LHCN-M2 (cell line): ENCODE results near the gene ZBTB8A. TPM values are rescaled to one million over a fixed set of nuclear protein-coding genes. Genes with fewer than 3 reads are reported as not detected.
"Not testable (repeated sequence)": the region's sequence is repeated elsewhere in the genome, so short reads cannot be mapped to it uniquely, and the experiment has no call there.

ENCODE experiments used
- DNase-seq: peaks from one replicate; pipeline ENCODE4 v3.0.0-alpha.2; 2012; ENCODE audit warnings: low read depth
- polyA plus RNA-seq: library from polyadenylated mRNA; unstranded; fragments of >200 nt; gene quantifications from one replicate; pipeline ENCODE4 v1.2.1, GENCODE V29; 2012; ENCODE audit warnings: missing spikeins
- total RNA-seq: library from RNA; depleted of rRNA; stranded (reverse); fragments of >200 nt; gene quantifications from 2 replicates; pipeline ENCODE4 v1.2.3, GENCODE V29; 2014; rRNA removed

The ZBTB8A gene
- 5.2 and 5.7 TPM in 2 replicates for total RNA-seq
- 3.1 TPM for polyA plus RNA-seq

GRCh38 chr1:32538887-32539583 lies at the start of gene ZBTB8A:
Gene ZBTB8A, plus strand, starts transcription at chr1:32539427. Its CDS starts 53,505 bp downstream, at chr1:32592932.
- DNase-seq, result peak; percentile 66

DNA sequence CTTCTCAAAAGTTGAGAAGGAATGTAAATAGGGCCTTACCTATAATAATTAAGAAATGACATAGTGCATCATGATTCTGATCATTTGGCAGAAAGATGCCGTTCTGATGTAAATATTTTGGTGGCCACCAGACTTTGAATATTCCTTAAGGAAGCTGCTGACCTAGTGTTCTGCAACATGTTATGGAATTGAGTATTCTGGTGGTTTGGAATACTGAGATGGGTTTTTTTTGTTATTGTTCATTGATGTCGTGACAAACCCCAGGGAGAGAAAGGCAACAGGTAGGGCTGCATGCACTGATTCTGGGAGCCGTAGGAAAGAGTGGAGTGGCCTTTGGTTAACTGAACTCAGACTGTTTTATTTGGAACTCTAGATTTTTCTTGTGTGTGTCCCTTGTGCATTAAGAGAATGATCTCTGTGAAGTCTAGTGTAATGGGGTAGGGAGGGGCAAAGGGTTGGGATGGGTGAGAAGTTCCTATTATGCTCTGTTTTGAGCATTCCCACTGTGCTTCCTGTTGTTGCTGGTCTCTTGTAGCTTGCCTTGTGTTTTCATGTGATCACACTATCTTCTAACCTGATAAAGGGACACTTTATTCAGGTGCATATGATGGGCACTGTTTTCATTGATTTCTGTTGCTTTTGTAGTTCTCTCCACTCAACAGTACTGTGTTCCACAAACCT lies 49.3 kb upstream of the ZBTB8A start:
- no peak for DNase-seq

- no peak for DNase-seq
These were observed 47.8 kb upstream of the ZBTB8A start for GRCh38 chr1:32491386-32491785.

- no peak for DNase-seq
These were observed 45.0 kb upstream of the ZBTB8A start for GRCh38 chr1:32494196-32494595.

DNA sequence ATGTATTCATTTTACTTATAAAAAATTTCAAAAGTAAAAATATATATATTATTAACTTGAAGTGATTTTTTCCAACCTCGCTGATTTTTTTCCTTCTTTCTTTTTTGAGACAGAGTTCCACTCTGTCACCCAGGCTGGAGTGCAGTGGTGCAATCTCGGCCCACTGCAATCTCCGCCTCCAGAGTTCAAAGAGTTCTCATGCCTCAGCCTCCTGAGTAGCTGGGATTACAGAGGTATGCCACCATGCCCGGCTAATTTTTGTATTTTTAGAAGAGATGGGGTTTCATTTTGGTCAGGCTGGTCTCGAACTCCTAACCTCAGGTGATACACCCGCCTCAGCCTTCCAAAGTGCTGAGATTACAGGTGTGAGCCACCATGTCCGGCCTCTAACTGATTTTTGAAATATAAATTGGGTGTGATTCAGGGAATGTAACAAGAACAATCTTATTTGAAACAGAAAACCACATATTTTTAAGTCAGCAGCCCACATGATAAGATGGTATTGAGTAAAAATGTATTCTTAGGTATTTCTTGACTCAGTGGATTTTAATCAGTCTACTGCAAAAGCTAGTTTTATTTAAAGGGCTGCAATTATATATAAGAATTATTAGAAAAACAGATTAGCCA lies 44.4 kb upstream of the ZBTB8A start:
- DNase-seq, result no peak

GRCh38 chr1:32496127-32496526 lies 43.1 kb upstream of the ZBTB8A start:
- peak; percentile 52 for DNase-seq

GRCh38 chr1:32498751-32499150 lies 40.5 kb upstream of the ZBTB8A start:
- no peak for DNase-seq

DNA sequence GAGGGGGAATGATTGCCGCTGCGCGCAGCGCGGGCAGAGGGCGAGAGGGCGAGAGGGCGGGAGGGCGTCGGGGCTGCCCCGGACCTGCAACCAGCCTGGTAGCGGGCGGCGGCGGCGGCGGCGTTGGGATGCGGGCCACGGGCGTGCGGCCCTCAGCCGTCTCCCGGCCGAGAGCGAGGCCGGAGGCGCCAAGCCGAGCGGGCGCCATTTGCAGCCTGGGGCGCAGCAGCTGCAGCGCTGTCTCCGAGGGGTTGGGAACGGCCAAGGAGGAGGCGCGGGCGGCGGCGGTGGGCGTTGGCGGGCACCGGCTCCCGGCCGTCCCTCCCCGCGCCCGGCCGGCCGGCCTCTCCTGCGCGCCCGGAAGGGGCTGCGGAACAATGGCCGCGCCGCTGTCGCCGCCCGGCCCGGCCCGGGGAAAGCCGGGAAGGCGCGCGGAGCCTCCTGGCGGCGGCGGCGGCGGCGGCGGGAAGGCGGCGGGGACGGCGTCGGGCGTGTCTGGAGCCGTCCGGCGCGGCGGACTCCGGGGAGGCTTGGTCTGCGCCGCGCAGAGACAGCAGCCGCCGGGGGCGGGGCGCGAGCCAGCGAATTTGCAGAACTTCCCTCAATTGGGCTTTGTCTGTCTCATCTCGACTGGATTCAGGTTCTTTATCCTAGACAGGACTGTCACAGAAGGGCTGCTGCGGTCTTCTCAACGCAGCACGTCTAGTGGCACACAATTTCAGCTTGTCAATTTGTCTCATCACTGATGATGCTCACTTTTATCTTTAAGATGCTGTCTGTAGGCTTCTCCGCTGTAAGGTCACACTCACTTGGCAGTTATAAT lies 38.6 kb upstream of the ZBTB8A start:
- peak; percentile 62 for DNase-seq

DNA sequence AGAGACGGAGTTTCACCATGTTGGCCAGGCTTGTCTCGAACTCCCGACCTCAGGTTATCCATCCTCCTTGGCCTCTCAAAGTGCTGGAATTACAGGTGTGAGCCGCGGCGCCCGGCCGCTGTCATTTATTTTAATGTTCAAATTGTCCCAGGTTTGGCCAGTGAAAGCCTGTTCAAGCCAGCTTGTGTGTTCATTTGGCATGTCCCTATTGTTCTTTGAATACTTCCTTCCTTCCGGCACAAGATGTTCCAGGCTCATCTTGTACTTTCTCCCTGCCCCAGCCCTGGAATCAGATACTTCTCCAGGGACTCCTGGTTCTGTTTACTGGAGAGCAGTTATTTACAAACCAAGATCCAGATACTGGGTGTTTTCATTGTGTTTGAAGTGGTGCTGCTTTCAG lies 37.4 kb upstream of the ZBTB8A start:
- peak; percentile 78 for DNase-seq

- DNase-seq, result no peak
These were observed 36.1 kb upstream of the ZBTB8A start for GRCh38 chr1:32503153-32503552.

DNA sequence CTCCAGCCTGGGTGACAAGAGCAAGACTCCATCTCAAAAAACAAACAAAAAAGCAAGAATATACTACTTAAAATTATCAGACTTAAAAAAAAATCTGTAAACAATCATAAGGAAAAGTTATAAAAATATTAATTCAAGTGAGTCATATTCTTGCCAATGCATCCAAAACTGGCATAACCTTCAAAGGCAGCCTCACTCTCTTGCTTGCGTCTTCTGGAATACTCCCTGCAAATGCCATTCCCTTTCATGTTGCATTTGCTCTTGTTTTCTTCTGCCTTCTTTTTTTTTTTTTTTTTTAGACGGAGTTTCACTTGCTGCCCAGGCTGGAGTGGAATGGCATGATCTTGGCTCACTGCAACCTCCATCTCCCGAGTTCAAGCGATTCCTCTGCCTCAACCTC lies 32.2 kb upstream of the ZBTB8A start:
- no peak for DNase-seq

- DNase-seq, result peak; percentile 59
These were observed 30.5 kb upstream of the ZBTB8A start for GRCh38 chr1:32508761-32509160.

DNA sequence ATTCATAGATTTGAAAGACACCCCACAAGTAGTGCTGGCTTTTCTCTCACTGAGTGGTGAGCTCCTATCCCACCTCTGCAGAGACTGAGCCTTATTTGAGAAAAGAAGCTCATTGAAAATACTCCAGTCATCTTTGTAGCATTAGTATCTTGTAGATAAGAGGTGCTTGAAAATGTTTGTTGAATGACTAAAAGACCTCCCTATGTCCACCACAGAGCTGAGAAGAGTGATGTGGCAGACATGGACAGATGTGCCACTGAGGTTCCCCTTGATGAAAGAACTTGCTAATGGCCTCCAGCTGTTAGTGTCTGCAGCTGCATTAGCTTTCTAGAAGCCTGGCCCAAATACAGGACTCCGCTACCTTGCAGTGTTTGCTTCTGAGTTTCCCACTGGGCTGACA lies 29.3 kb upstream of the ZBTB8A start:
- DNase-seq, result no peak

DNA sequence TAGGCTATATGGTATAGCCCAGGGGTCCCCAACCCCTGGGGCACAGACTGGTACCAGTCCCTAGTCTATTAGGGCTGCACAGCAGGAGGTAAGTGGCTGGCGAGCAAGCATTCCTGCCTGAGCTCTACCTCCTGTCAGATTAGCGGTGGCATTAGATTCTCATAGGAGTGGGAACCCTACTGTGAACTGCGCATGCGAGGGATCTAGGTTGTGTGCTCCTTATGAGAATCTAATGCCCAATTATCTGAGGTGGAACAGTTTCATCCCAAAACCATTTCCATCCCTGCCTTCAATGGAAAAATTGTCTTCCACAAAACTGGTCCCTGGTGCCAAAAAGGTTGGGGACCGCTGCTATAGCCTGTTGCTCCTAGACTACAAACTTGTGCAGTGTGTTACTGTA lies 22.8 kb upstream of the ZBTB8A start:
- DNase-seq, result no peak

DNA sequence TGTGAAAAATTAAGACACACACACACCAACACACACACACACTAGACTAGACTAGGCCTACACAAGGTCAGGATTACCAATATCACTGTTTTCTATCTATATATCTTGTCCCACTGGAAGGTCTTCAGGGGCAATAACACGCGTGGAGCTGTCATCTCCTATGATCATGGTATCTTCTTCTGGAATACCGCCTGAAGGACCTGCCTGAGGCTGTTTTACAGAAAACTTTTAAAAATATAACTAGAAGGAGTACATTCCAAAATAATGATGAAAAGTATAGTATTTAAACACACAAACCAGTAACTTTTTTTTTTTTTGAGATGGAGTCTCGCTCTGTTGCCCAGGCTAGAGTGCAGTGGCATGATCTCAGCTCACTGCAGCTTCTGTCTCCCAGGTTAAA lies 20.3 kb upstream of the ZBTB8A start:
- DNase-seq, result no peak

DNA sequence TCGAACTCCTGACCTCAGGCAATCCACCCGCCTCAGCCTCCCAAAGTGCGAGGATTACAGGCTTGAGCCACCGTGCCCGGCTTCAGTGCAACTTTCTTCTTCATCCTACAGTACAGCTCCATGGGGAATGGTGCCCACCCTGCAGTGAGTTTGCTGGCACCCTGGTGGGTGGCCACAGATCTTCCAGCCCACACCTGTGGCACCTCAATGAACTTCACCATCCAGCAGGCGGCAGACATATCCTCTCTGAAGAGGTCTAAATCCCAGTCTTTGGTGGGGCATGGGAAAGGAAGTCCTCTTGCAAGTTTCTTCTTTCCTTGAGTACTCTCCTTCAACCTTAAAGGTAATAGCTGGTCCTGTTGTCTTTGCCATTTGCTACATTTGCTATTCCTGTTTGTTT lies 18.1 kb upstream of the ZBTB8A start:
- DNase-seq, result no peak

- no peak for DNase-seq
These were observed 14.2 kb upstream of the ZBTB8A start for GRCh38 chr1:32525053-32525452.

DNA sequence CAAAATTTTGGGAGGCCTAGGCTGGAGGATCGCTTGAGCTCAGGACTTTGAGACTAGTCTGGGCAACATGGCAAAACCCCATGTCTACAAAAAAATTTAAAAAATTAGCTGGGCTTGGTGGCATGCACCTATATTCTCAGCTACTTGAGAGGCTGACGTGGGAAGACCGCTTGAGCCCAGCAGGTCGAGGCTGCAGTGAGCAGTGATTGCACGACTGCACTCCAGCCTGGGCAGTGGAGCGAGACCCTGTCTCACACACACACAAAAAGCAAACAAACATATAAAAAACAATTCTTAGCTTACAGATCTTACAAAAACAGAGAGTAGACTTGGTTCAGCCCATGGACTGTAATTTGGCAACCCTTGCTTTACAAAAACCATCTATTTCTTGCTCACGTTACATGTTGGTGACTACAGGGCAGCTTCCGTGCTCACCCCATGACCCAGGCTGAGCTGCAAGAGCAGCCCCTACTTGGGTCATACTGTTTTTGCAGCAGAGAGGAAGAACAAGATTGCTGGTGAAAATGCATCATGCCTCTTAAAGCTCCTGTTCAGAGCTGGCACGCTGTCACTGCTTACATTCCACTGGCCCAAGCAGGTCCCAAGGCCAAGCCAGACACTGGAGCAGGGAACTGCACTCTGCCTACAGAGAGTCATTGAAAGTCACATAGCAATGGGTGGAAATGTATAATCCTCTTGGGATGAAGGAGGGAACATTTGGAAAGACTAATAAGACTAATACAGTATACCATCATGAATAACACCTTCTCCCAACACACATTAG lies 13.4 kb upstream of the ZBTB8A start:
- no peak for DNase-seq

GRCh38 chr1:32528550-32528949 lies 10.7 kb upstream of the ZBTB8A start:
- DNase-seq, result not testable (repeated sequence)

- DNase-seq, result no peak
These were observed 5.4 kb upstream of the ZBTB8A start for GRCh38 chr1:32533792-32534327.

GRCh38 chr1:32536117-32536516 lies 3.1 kb upstream of the ZBTB8A start:
- DNase-seq, result no peak
